ENCODE measurements around the gene HSPB6. TPM values are rescaled to one million over a fixed set of nuclear protein-coding genes. Genes with fewer than 3 reads are reported as not detected.

The HSPB6 gene
- polyA plus RNA-seq, 1 donor from 2014 or later: not detected

GRCh38 chr19:35750167-35750566 is 6.7 kb downstream of the HSPB6 start:
- Mint-ChIP-seq H3K27ac (no peak overlapping the region), H3K9me3 (no peaks in the 10 kb centered on the region), H3K4me1 (peaks cover 14 to 29% (median 24%) of the 10 kb centered on the region in 3 donors), H3K27me3 (peaks cover 3% of the 10 kb centered on the region), H3K4me3 (peak overlapping the region in 3 of 4 donors; percentile 72 to 78 (median 73)), H3K36me3 (no peaks in the 10 kb centered on the region)

- H3K4me3 Mint-ChIP-seq: peak within 1 kb of the TSS; percentile 84 to 99 (median 98)
- peak within 1 kb of the TSS; percentile 69 to 97 (median 80) for H3K27ac Mint-ChIP-seq
- peaks cover 14 to 40% (median 32%) of the 10 kb centered on the region in 3 donors for H3K4me1 Mint-ChIP-seq
- peaks cover 2% of the 10 kb centered on the region for H3K36me3 Mint-ChIP-seq
- H3K9me3 Mint-ChIP-seq: no peaks in the 10 kb centered on the region
- no peaks in the 10 kb centered on the region for H3K27me3 Mint-ChIP-seq
These were observed 8.5 kb downstream of the HSPB6 start, which contains the start of gene LIN37 for GRCh38 chr19:35748106-35749020. LIN37 (plus strand) TSS chr19:35748576; CDS start chr19:35748725, 149 bp downstream.

- Mint-ChIP-seq H3K9me3 (no peaks in the 10 kb centered on the region), H3K36me3 (peaks cover 8% of the 10 kb centered on the region), H3K4me1 (peaks cover 20 to 47% (median 42%) of the 10 kb centered on the region in 3 donors), H3K4me3 (peak overlapping the region; percentile 96 to 100 (median 100)), H3K27ac (peak overlapping the region in 1 of 3 donors; percentile 39), H3K27me3 (no peaks in the 10 kb centered on the region)
These were observed 10.3 kb downstream of the HSPB6 start for GRCh38 chr19:35746531-35746930.

- H3K4me3 Mint-ChIP-seq: peak overlapping the region; percentile 96 to 100 (median 100)
- peaks cover 8% of the 10 kb centered on the region for H3K36me3 Mint-ChIP-seq
- H3K4me1 Mint-ChIP-seq: peaks cover 20 to 47% (median 42%) of the 10 kb centered on the region in 3 donors
- H3K9me3 Mint-ChIP-seq: no peaks in the 10 kb centered on the region
- peak overlapping the region; percentile 39 to 99 (median 67) for H3K27ac Mint-ChIP-seq
- no peaks in the 10 kb centered on the region for H3K27me3 Mint-ChIP-seq
These were observed 10.8 kb downstream of the HSPB6 start for GRCh38 chr19:35746087-35746462.

GRCh38 chr19:35745328-35746086 is 11.3 kb downstream of the HSPB6 start, which contains the start of the genes PSENEN and U2AF1L4:
PSENEN (plus strand) TSS chr19:35745651; CDS start chr19:35745931, 280 bp downstream.
U2AF1L4 (minus strand) TSS chr19:35745418; CDS start chr19:35745391, 27 bp downstream.
- Mint-ChIP-seq H3K4me3 (peak within 1 kb of the TSS; percentile 96 to 100 (median 100)), H3K9me3 (no peaks in the 10 kb centered on the region), H3K27ac (peak within 1 kb of the TSS; percentile 99 to 100 (median 99)), H3K4me1 (peaks cover 20 to 47% (median 42%) of the 10 kb centered on the region in 3 donors), H3K36me3 (peaks cover 8% of the 10 kb centered on the region), H3K27me3 (no peaks in the 10 kb centered on the region)

- Mint-ChIP-seq H3K9me3 (no peaks in the 10 kb centered on the region), H3K36me3 (peaks cover 8% of the 10 kb centered on the region), H3K27ac (peak overlapping the region; percentile 99 to 100 (median 99)), H3K4me1 (peaks cover 20 to 46% (median 39%) of the 10 kb centered on the region in 3 donors), H3K4me3 (peak overlapping the region; percentile 96 to 100 (median 100)), H3K27me3 (no peaks in the 10 kb centered on the region)
These were observed 12.2 kb downstream of the HSPB6 start for GRCh38 chr19:35744430-35745327.

- H3K36me3 Mint-ChIP-seq: peaks cover 8% of the 10 kb centered on the region
- no peaks in the 10 kb centered on the region for H3K27me3 Mint-ChIP-seq
- H3K9me3 Mint-ChIP-seq: no peaks in the 10 kb centered on the region
- H3K27ac Mint-ChIP-seq: peak overlapping the region in 2 of 3 donors; percentile 99 to 100
- H3K4me3 Mint-ChIP-seq: peak overlapping the region; percentile 96 to 100 (median 100)
- H3K4me1 Mint-ChIP-seq: peaks cover 20 to 42% (median 36%) of the 10 kb centered on the region in 3 donors
These were observed 13.0 kb downstream of the HSPB6 start for GRCh38 chr19:35743640-35744429.

- peak within 1 kb of the TSS; percentile 90 to 100 (median 94) for H3K4me3 Mint-ChIP-seq
These were observed 14.6 kb downstream of the HSPB6 start, which contains the start of gene IGFLR1 for GRCh38 chr19:35742121-35742724. IGFLR1 (minus strand) TSS chr19:35742452; CDS start chr19:35741180, 1,272 bp downstream.

GRCh38 chr19:35741203-35741515 is 15.7 kb downstream of the HSPB6 start:
- Mint-ChIP-seq H3K27me3 (no peaks in the 10 kb centered on the region), H3K36me3 (peaks cover 8% of the 10 kb centered on the region), H3K27ac (peak overlapping the region; percentile 89 to 99 (median 90)), H3K9me3 (no peaks in the 10 kb centered on the region), H3K4me3 (peak overlapping the region; percentile 90 to 100 (median 94)), H3K4me1 (peaks cover 17 to 37% (median 37%) of the 10 kb centered on the region in 3 donors)

More at GRCh38 chr19:35742121-35742724, 14.6 kb downstream of the HSPB6 start, which contains the start of gene IGFLR1:
- Mint-ChIP-seq H3K27ac (peak within 1 kb of the TSS; percentile 89 to 99 (median 98)), H3K4me1 (peaks cover 17 to 38% (median 34%) of the 10 kb centered on the region in 3 donors), H3K27me3 (no peaks in the 10 kb centered on the region), H3K36me3 (peaks cover 8% of the 10 kb centered on the region), H3K9me3 (no peaks in the 10 kb centered on the region)

- H3K4me3 Mint-ChIP-seq: peak overlapping the region; percentile 90 to 98 (median 94)
- no peaks in the 10 kb centered on the region for H3K27me3 Mint-ChIP-seq
- H3K9me3 Mint-ChIP-seq: no peaks in the 10 kb centered on the region
These were observed 16.2 kb downstream of the HSPB6 start for GRCh38 chr19:35740423-35741202.

GRCh38 chr19:35740108-35740422 is 16.8 kb downstream of the HSPB6 start:
- H3K4me1 Mint-ChIP-seq: peaks cover 10 to 31% (median 29%) of the 10 kb centered on the region in 3 donors
- peaks cover 8% of the 10 kb centered on the region for H3K36me3 Mint-ChIP-seq

More at GRCh38 chr19:35740423-35741202, 16.2 kb downstream of the HSPB6 start:
- peaks cover 15 to 34% (median 32%) of the 10 kb centered on the region in 3 donors for H3K4me1 Mint-ChIP-seq
- peak overlapping the region; percentile 89 to 94 (median 90) for H3K27ac Mint-ChIP-seq
- H3K36me3 Mint-ChIP-seq: peaks cover 8% of the 10 kb centered on the region

More at GRCh38 chr19:35740108-35740422, 16.8 kb downstream of the HSPB6 start:
- Mint-ChIP-seq H3K9me3 (no peaks in the 10 kb centered on the region), H3K4me3 (peak overlapping the region; percentile 90 to 98 (median 94)), H3K27me3 (no peaks in the 10 kb centered on the region), H3K27ac (peak overlapping the region in 2 of 3 donors; percentile 89 to 90)

Measured in IgD-negative memory B cell (primary cell).